ENCODE measurements around the gene IL15. TPM values are rescaled to one million over a fixed set of nuclear protein-coding genes. Genes with fewer than 3 reads are reported as not detected.
"Not testable (repeated sequence)": the region's sequence is repeated elsewhere in the genome, so short reads cannot be mapped to it uniquely, and the experiment has no call there.

IL15 gene
- total RNA-seq, 1 donor from 2014 or later: 3.7 TPM

- TF ChIP-seq CTCF (conservative IDR thresholded peaks at IDR 0.05; ENCODE audit: low read depth, low read length): no peak
- no peak for DNase-seq (ENCODE audit: low read depth)
- H3K4me3 ChIP-seq (ENCODE audit: low read depth, low read length): no peak overlapping the region
Measured at GRCh38 chr4:141727420-141727819, 91.0 kb downstream of the IL15 start.

GRCh38 chr4:141730805-141731204 lies 94.4 kb downstream of the IL15 start:
- DNase-seq (ENCODE audit: low read depth): no peak
- no peak overlapping the region for H3K4me3 ChIP-seq (ENCODE audit: low read depth, low read length)
- no peak for TF ChIP-seq CTCF (conservative IDR thresholded peaks at IDR 0.05; ENCODE audit: low read depth, low read length)

- TF ChIP-seq CTCF (conservative IDR thresholded peaks at IDR 0.05; ENCODE audit: low read depth, low read length): no peak
- H3K4me3 ChIP-seq (ENCODE audit: low read depth, low read length): no peak overlapping the region
- DNase-seq (ENCODE audit: low read depth): no peak
Measured at GRCh38 chr4:141731481-141731880, 95.1 kb downstream of the IL15 start.

- no peak overlapping the region for H3K4me3 ChIP-seq (ENCODE audit: low read depth, low read length)
- no peak for TF ChIP-seq CTCF (conservative IDR thresholded peaks at IDR 0.05; ENCODE audit: low read depth, low read length)
- no peak for DNase-seq (ENCODE audit: low read depth)
Measured at GRCh38 chr4:141739636-141740035, 103.3 kb downstream of the IL15 start.

GRCh38 chr4:141746026-141746425 lies 109.6 kb downstream of the IL15 start:
- no peak for TF ChIP-seq CTCF (conservative IDR thresholded peaks at IDR 0.05; ENCODE audit: low read depth, low read length)
- H3K4me3 ChIP-seq (ENCODE audit: low read depth, low read length): no peak overlapping the region
- DNase-seq (ENCODE audit: low read depth): no peak

DNA sequence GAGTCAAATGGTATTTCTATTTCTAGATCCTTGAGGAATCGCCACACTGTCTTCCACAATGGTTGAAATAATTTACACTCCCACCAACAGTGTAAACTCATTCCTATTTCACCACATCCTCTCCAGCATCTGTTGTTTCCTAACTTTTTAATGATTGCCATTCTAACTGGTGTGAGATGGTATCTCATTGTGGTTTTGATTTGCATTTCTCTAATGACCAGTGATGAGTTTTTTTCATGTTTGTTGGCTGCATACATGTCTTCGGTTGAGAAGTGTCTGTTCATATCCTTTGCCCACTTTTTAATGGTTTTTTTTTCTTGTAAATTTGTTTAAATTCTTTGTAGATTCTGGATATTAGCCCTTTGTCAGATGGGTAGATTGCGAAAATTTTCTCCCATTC lies 115.4 kb downstream of the IL15 start:
- DNase-seq (ENCODE audit: low read depth); H3K4me3 ChIP-seq (ENCODE audit: low read depth, low read length): not testable (repeated sequence)

GRCh38 chr4:141757287-141757686 lies 120.9 kb downstream of the IL15 start:
- no peak for DNase-seq (ENCODE audit: low read depth)
- TF ChIP-seq CTCF (conservative IDR thresholded peaks at IDR 0.05; ENCODE audit: low read depth, low read length): no peak
- no peak overlapping the region for H3K4me3 ChIP-seq (ENCODE audit: low read depth, low read length)

Data from epithelial cell of proximal tubule (primary cell).